Upper lobe of left lung (tissue), 4 donors: ENCODE data around the gene BRAT1.

Experiments
- EP300 ChIP-seq, 4 donors: sonication (generic); formaldehyde crosslinking; IDR thresholded peaks; one replicate each; pipeline ENCODE4 v1.5.1; 2017; ENCODE audit warnings: antibody characterized with exemption in 4 of 4, control low read depth in 2 of 4
- POLR2A ChIP-seq, 4 donors: fragments of 450-650 bp; IDR thresholded peaks; one replicate each; pipeline ENCODE4 v1.5.1; 2016 to 2017; ENCODE audit warnings: antibody characterized with exemption in 4 of 4, mild to moderate bottlenecking in 2 of 4
- POLR2AphosphoS5 ChIP-seq, 2 donors: sonication (generic); formaldehyde crosslinking; IDR thresholded peaks; one replicate each; pipeline ENCODE4 v1.5.1; 2017; ENCODE audit warnings: antibody characterized with exemption in 2 of 2
- TF ChIP-seq, protein P1 (sequence below), 6 experiments: fragments of 450-650 bp in 4 of 6; fragments of 200-600 bp in 2 of 6; sonication (generic) in 2 of 6; IDR thresholded peaks; one replicate each; pipeline ENCODE4 v1.5.1; 2016 to 2019; ENCODE audit warnings: antibody characterized with exemption in 6 of 6

DNA sequence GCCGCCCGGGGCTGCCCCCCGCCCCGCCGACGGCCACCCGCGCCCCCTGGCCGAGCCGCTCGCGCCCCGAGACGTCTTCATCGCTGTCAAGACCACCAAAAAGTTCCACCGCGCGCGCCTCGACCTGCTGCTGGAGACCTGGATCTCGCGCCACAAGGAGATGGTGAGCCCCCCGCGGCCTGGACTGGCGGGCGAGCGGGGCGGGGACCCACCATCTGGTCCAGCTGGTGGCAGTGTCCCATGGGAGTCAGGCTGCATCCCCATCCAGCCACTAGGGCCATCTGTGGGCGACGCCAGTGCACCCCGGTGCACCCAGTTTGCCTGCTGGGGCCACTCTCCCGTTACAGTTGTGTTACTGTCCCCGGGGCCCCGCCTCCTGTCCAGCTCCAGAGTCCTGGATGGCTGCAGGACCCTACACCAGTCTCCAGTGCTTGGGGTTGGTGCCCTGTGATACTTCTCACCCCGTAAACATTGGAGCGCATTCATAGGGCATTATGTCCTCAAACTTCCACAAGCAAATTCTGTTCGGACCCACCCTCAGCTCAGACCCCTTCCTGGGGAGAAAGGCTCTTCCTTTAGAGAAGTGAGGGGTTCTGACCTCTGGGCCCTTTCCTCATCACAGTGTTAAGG is 35.1 kb downstream of the BRAT1 start:
- TF ChIP-seq, protein P1, sequence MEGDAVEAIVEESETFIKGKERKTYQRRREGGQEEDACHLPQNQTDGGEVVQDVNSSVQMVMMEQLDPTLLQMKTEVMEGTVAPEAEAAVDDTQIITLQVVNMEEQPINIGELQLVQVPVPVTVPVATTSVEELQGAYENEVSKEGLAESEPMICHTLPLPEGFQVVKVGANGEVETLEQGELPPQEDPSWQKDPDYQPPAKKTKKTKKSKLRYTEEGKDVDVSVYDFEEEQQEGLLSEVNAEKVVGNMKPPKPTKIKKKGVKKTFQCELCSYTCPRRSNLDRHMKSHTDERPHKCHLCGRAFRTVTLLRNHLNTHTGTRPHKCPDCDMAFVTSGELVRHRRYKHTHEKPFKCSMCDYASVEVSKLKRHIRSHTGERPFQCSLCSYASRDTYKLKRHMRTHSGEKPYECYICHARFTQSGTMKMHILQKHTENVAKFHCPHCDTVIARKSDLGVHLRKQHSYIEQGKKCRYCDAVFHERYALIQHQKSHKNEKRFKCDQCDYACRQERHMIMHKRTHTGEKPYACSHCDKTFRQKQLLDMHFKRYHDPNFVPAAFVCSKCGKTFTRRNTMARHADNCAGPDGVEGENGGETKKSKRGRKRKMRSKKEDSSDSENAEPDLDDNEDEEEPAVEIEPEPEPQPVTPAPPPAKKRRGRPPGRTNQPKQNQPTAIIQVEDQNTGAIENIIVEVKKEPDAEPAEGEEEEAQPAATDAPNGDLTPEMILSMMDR (IDR thresholded peaks at IDR 0.05) = peak in 4 of 6 experiments; percentile 32 to 50 (median 40)
- no peak for TF ChIP-seq POLR2A (IDR thresholded peaks at IDR 0.05)
- TF ChIP-seq EP300 (IDR thresholded peaks at IDR 0.05) = no peak
- no peak for TF ChIP-seq POLR2AphosphoS5 (IDR thresholded peaks at IDR 0.05)
